Nasal cavity respiratory epithelium epithelial cell of viscerocranial mucosa (primary cell): ENCODE data around the gene OR1M1. TPM values are rescaled to one million over a fixed set of nuclear protein-coding genes. Genes with fewer than 3 reads are reported as not detected.

Experiments
- total RNA-seq: library from RNA; depleted of rRNA; stranded (reverse); fragments of >200 nt; gene quantifications from 2 replicates; pipeline ENCODE4 v1.2.3, GENCODE V29; 2014

The OR1M1 gene, protein sequence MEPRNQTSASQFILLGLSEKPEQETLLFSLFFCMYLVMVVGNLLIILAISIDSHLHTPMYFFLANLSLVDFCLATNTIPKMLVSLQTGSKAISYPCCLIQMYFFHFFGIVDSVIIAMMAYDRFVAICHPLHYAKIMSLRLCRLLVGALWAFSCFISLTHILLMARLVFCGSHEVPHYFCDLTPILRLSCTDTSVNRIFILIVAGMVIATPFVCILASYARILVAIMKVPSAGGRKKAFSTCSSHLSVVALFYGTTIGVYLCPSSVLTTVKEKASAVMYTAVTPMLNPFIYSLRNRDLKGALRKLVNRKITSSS
- total RNA-seq, result not detected in 2 replicates

DNA sequence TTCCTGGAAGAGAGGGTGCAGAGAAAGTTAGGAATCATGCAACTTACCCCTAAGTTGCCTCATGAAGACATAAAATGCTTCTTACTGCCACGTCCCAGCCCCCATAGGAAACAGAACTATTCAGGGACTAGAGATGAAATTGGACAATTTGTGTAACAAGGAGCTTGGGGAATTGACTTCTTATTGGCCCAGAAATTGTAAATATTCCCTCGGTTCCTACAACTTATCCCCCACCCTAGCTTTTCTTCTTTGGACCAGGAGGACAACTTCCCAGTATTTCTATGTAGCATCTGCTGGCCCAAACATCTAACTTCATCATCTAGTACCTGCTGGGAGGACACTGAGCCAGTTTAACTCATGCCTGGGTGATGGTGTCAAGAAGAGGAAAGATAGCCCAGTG, at the start of gene OR1M1:
TSS of gene OR1M1 (plus strand) at position 301 of the 400 bp plus-strand sequence. CDS start 6,184 bp downstream, outside the sequence.

DNA sequence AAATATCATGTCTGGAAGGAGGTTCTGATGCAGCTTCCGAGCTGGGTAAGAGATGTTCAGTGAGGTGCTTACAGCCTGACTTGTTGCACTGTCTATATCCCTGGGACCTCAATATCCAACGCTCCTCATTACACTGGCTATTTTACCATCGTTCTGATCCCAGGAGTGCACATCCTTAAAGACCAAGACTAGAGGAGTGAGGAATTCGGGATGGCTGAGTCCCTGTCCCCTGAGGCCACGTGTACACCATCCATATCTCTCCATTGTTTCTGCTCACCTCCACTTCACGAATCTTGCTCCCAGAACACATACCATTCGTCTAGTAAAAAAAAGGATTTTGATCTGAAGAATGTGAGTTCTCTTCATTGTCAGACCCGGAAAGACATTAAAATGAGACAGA, 20.5 kb downstream of the OR1M1 start, which contains the start of gene OR7G2:
TSS of gene OR7G2 (minus strand) at position 101 of the 400 bp plus-strand sequence. CDS start 4,232 bp downstream, outside the sequence.

DNA sequence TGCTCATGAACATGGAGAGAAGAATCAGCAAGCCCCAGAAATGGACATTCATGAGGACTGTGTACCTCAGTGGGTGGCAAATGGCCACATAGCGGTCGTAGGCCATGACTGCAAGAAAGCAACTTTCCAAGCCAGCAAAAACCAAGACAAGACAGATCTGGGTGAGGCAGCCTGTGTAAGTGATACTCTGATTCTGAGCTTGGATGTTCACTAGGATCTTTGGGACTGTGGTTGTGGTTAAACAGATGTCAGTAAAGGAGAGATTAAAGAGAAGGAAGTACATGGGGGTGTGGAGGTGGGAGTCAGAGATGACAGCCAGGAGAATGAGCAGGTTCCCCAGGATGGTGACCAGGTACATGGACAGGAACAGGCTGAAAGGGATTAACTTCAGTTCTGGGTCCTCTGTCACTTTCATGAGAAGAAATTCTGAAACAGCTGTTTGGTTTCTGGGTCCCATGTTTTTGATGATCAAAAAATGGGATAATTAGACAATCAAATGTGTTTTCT, 28.5 kb downstream of the OR1M1 start, which contains the start of gene OR7G1:
TSS of gene OR7G1 (minus strand) at position 457 of the 507 bp plus-strand sequence. CDS start at position 457, 0 bp downstream.

DNA sequence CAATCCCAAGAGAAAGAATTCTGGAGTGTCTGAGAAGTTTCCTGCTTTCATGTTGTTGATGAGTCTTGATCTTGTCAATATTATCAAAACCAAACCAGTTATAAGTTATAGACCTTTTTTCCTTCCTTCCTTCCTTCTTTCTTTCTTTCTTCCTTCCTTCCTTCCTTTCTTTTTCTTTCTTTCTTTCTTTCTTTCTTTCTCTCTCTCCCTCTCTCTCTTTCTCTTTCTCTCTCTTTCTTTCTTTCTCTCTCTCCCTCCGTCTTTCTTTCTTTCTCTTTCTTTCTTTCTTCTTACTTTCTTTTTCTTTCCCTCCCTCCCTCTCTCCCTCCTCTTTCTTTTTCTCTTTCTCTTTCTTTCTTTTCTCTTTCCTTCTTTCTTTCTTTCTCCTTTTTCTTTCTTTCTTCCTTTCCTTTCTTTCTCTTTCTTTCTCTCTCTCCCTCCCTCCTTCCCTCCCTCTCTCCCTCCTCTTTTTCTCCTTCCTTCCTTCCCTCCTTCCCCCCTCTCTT, 40.1 kb downstream of the OR1M1 start, which contains the start of gene OR7G3:
TSS of gene OR7G3 (minus strand) at position 51 of the 506 bp plus-strand sequence. CDS start at position 51, 0 bp downstream.

DNA sequence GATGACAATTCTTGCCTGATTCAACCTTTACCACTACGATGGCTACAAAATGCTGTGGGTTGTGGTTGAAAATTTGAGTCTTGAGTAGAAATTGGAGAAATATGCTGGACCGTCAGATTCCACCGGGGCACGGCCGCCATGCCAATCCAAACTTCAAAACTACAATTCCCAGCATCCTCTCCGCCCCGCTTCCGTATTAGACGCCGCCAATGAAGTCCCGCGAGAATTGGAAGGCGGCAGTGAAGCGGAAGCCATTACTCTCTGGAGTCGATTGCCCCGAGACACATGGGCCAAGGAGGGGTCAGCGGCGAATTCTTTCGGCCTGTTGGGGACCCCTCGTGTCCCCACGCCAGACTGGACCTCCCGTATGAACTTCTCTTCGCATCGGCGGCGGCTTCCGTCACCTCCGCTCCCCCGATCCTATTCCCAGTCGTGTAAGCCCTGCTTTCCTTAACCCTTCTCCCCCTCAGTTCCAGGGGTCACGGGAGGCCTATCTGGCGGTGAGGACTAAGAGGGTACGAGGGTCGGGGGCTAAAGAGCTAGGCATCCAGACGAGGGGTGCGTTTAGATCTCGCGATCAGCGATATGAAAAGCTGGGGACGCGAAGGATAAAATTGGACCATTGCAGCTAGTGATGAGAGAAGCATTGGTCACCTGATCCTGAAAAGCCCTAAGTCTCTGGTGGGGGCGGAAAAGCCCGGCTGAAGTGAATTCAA, 53.5 kb downstream of the OR1M1 start, which contains the start of gene ZNF317:
TSS of gene ZNF317 (plus strand) at position 239 of the 716 bp plus-strand sequence. CDS start 15,620 bp downstream, outside the sequence.

Other genes with a start within 250 kb of the OR1M1 start
- under 0.01 and 0.85 TPM in 2 replicates for gene MUC16, start 76.7 kb upstream of the OR1M1 start, total RNA-seq
- gene OR7G2, start 20.4 kb downstream of the OR1M1 start, total RNA-seq, result not detected in 2 replicates
- not detected in 2 replicates for gene OR7G1, start 28.7 kb downstream of the OR1M1 start, total RNA-seq
- not detected in 2 replicates for gene OR7G3, start 39.9 kb downstream of the OR1M1 start, total RNA-seq
- 15.7 and 27.2 TPM in 2 replicates for gene ZNF317, start 53.3 kb downstream of the OR1M1 start, total RNA-seq
- not detected in 2 replicates for gene OR7D2, start 91.9 kb downstream of the OR1M1 start, total RNA-seq
- gene OR7D4, start 132.5 kb downstream of the OR1M1 start, total RNA-seq, result not detected in 2 replicates
- gene OR7E24, start 163.9 kb downstream of the OR1M1 start, total RNA-seq, result not detected in 2 replicates
- gene ZNF699, start 222.8 kb downstream of the OR1M1 start, total RNA-seq, result 19.3 and 24.9 TPM in 2 replicates
- gene ZNF559, start 237.1 kb downstream of the OR1M1 start, total RNA-seq, result 6.2 and 21.6 TPM in 2 replicates